ENCODE data around the gene ZC3HAV1L. TPM values are rescaled to one million over a fixed set of nuclear protein-coding genes. Genes with fewer than 3 reads are reported as not detected.
"Not testable (repeated sequence)": the region's sequence is repeated elsewhere in the genome, so short reads cannot be mapped to it uniquely, and the experiment has no call there.

ZC3HAV1L gene
- total RNA-seq, 1 donor from 2014 or later, result 3.4 TPM

- Histone ChIP-seq H3K27me3 (ENCODE audit: low read depth) (no peaks in the 10 kb centered on the region), H3K9me3 (replicated peaks) (no peaks in the 10 kb centered on the region), H3K27ac (replicated peaks) (peak overlapping the region; percentile 87), H3K36me3 (peaks cover 64% of the 10 kb centered on the region), H3K4me1 (peaks cover 42% of the 10 kb centered on the region), H3K4me3 (no peak overlapping the region)
- intact Hi-C loops (cut with micrococcal nuclease), result no loop called here
- no peak for TF ChIP-seq CTCF (IDR thresholded peaks at IDR 0.05; ENCODE audit: borderline replicate concordance)
- no peak for DNase-seq
Observed at GRCh38 chr7:139061416-139061815, 25.6 kb upstream of the ZC3HAV1L start.

DNA sequence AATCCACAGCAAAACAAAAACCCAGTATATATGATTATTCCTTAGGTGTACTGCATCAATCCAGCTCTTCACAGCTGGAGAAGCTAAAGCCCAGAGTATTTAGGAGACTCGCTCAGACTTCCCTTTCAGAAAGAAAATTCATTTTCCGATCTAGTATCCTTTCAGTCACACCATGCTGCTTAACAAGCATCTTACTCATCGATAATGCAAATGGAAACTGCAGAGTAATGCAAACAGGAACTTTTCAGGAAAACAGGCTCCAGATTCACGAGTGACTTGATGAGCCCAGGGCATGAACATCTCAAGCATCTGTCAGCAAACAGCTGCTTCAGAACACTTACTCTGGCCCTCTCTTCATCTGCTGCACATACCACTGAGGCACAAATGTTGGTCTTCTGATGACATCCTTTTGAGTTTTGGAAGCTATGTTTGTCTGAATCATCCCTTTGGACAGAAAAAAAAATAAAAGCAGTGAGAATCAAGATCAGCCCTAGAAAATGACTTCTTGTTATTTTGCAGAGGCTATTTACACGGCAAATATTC, 24.9 kb upstream of the ZC3HAV1L start:
- TF ChIP-seq CTCF (IDR thresholded peaks at IDR 0.05; ENCODE audit: borderline replicate concordance), result no peak
- H3K27ac ChIP-seq (replicated peaks), result peak overlapping the region; percentile 87
- intact Hi-C loops (cut with micrococcal nuclease), result no loop called here

GRCh38 chr7:139059905-139060304, 24.1 kb upstream of the ZC3HAV1L start:
- no peaks in the 10 kb centered on the region for H3K27me3 ChIP-seq (ENCODE audit: low read depth)
- H3K36me3 ChIP-seq, result peaks cover 63% of the 10 kb centered on the region
- DNase-seq, result no peak
- H3K4me3 ChIP-seq, result peak overlapping the region; percentile 20
- peak overlapping the region; percentile 87 for H3K27ac ChIP-seq (replicated peaks)
- peaks cover 35% of the 10 kb centered on the region for H3K4me1 ChIP-seq
- no peaks in the 10 kb centered on the region for H3K9me3 ChIP-seq (replicated peaks)
- no peak for TF ChIP-seq CTCF (IDR thresholded peaks at IDR 0.05; ENCODE audit: borderline replicate concordance)
- intact Hi-C loops (cut with micrococcal nuclease), result no loop called here

More for the DNA sequence above, 24.9 kb upstream of the ZC3HAV1L start:
- Histone ChIP-seq H3K4me3 (no peak overlapping the region), H3K27me3 (ENCODE audit: low read depth) (no peaks in the 10 kb centered on the region), H3K4me1 (peaks cover 35% of the 10 kb centered on the region), H3K9me3 (replicated peaks) (no peaks in the 10 kb centered on the region), H3K36me3 (peaks cover 65% of the 10 kb centered on the region)
- DNase-seq, result no peak

DNA sequence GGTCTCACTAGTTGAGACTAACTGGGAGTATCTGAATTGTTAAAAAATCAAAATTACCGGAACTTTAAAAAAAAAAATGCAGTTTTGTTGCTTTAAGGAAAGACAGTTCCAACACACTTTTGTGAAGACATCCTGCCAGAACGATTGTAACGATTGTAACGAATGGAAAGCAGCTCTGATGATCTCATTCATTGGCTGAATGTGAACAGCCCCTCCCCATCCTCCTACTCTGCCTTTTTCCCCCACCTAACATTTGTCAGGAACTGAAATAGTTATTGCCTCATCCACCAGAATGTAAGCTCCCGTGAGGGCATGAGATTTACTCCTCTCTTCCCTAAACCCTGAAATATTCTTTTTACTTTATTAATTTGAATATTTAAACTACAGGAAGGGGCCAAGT, 23.1 kb upstream of the ZC3HAV1L start:
- Histone ChIP-seq H3K4me1 (peaks cover 35% of the 10 kb centered on the region), H3K27me3 (ENCODE audit: low read depth) (no peaks in the 10 kb centered on the region), H3K36me3 (peaks cover 63% of the 10 kb centered on the region), H3K27ac (replicated peaks) (peak overlapping the region; percentile 87), H3K9me3 (replicated peaks) (no peaks in the 10 kb centered on the region), H3K4me3 (no peak overlapping the region)
- no peak for TF ChIP-seq CTCF (IDR thresholded peaks at IDR 0.05; ENCODE audit: borderline replicate concordance)
- intact Hi-C loops (cut with micrococcal nuclease), result no loop called here
- DNase-seq, result no peak

GRCh38 chr7:139055674-139056073, 19.8 kb upstream of the ZC3HAV1L start:
- Histone ChIP-seq H3K4me3 (no peak overlapping the region), H3K36me3 (peaks cover 63% of the 10 kb centered on the region), H3K27ac (replicated peaks) (no peak overlapping the region), H3K27me3 (ENCODE audit: low read depth) (no peaks in the 10 kb centered on the region), H3K4me1 (peaks cover 26% of the 10 kb centered on the region), H3K9me3 (replicated peaks) (no peaks in the 10 kb centered on the region)
- no peak for TF ChIP-seq CTCF (IDR thresholded peaks at IDR 0.05; ENCODE audit: borderline replicate concordance)
- intact Hi-C loops (cut with micrococcal nuclease), result no loop called here
- DNase-seq, result no peak

DNA sequence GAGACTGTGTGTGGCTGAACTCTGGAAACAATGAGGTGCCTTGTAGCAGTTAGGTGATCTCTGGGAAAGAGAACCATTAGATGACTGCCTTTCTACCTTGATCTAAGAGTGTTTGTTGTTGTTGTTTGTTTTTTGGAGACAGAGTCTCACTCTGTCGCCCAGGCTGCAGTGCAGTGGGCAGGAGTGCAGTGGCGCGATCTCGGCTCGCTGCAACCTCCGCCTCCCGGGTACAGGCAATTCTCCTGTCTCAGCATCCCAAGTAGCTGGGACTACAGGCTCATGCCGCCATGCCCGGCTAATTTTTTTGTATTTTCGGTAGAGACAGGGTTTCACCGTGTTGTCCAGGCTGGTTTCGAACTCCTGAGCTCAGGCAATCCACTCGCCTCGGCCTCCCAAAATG, 18.8 kb upstream of the ZC3HAV1L start:
- intact Hi-C loops (cut with micrococcal nuclease); H3K27ac ChIP-seq (replicated peaks); DNase-seq; H3K27me3 ChIP-seq (ENCODE audit: low read depth); H3K4me3 ChIP-seq; H3K9me3 ChIP-seq (replicated peaks): not testable (repeated sequence)
- H3K4me1 ChIP-seq, result peaks cover 17% of the 10 kb centered on the region
- H3K36me3 ChIP-seq, result peaks cover 68% of the 10 kb centered on the region
